HL-60/S4 (cell line): ENCODE data around the gene TPK1.

Source experiments
- in situ Hi-C: fragments of 300-500 bp; cut with MboI; formaldehyde crosslinking; loops from 2 replicates; pipeline ENCODE4 v1.14.3; 2022; ENCODE audit warnings: low sequenced_read_pairs

TPK1 gene

DNA sequence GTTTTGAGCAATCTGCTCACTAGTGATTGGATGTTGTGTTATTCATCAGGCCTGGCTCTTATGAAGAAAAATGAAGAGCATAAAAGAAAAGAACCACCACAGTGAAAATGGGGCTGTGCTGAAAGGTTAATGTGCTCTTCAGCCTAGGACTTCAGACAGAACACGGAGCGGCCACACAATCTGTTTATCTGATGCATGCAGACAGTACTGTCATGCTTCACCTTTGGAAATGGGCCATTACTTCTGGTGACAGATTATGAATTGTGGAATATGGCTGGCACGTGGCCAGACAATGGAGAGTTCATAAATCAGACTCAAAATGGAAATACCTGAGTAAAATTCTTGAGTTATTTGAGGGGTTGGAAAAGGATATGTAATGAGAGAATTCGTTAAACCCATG, 346.3 kb downstream of the TPK1 start:
- in situ Hi-C loops, result no loop called here

DNA sequence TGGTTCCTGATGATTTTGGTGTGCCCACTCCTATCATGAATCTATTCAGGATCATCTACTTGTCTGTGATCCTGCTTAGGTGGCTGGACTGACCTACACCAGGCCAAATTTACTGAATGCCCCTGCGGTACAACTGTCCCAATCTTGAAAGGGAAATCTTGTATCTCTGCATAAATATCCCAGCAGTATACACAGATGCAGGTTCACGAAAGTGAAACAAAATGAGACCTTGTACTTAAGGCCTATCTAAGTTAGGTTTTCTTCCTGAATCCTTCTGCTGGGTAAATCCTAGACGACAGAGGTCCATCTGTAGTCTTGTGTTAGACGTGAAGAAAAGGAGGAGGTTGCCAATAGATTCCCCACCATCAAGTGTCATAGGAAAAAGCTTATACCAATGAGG, 346.9 kb downstream of the TPK1 start:
- in situ Hi-C loops, result no loop called here

DNA sequence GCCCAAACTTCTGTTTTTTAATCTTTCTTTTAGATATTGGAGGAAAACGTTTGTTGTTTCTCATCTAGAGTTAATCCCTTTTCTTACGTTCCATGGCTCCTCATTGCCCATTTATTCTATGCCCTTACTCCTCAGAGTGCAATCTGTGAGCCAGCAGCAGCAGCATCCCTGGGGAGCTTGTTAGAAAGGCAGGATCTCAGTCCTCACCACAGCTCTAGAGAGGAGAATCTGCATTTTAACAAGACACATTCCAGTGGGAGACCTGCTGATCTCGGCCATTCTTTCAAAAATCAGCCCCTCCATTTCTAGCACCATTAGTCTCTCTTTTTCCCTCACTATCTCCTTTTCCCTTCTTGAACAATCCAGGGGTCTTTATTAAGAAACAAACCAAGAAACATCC, 348.0 kb downstream of the TPK1 start:
- in situ Hi-C loops, result no loop called here

DNA sequence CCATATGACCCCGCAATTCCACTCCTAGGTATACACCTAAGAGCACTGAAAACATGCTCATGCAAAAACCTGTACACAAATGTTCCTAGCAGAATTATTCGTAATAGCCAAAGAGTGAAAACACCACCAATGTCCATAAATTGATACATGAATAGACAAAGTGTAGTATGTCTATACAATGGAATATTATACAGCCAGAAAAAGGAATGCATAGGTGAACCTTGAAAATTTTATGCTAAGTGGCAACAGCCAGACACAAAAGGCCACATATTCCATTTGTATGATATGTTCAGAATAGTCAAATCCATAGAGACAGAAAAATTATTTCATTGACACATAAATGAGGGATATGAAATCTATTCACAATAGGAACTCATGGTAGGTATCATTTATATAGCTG, 351.4 kb downstream of the TPK1 start:
- in situ Hi-C loops, result no loop called here

DNA sequence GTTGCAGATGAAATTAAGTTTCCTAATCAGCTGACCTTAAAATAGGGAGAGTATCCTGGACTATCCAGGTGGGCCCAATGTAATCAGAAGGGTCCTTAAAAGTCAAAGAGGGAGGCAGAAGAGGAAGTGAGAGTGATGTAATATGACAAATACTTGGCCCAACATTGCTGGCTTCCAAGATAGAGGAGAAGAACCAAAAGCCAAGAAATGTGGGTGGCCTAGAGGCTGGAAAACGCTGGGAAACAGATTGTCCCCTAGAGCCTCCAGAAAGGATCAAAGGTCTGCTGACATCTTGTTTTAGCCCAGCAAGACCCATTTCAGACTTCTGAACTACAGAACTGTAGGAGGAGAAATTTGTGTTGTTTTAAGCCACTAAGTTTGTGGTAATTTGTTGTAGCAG, 352.7 kb downstream of the TPK1 start:
- in situ Hi-C loops, result no loop called here

DNA sequence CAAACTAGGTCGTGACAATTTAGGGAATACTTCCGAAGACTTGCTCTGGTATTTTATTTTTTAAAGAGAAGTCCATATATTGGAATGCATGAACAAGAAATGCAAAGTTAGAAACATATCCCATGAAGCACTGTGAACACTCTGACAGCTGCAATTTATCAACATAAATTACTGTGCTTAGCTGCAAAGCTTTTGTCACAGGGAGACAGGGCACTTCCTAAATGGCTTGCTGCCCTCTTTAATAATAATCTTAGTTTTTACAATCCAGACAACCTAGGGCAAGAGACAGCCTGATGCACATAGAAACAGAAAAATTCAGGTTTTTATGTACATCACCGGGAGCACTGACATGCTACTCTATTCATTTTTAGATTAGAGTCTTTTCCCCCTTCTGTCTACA, 354.0 kb downstream of the TPK1 start:
- in situ Hi-C loops, result no loop called here

DNA sequence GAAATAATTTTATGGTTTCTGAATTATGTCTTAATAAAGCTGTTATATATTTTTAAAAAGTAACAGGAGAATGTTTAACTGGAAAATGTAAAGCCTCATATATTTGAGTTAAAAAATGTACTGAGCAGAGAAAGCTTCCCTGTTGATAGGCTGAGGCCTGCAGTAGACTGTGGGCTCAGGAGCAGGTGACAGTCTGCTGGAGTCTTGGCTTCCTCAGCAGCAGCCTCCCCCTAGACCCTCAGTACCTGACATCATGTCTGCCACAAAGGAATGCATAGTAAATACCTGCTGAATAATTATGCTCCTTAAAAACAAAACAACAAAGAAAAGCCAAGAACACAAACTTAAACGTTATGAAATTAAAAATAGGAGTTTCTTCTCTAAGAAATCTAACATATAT, 358.5 kb downstream of the TPK1 start:
- in situ Hi-C loops, result no loop called here

DNA sequence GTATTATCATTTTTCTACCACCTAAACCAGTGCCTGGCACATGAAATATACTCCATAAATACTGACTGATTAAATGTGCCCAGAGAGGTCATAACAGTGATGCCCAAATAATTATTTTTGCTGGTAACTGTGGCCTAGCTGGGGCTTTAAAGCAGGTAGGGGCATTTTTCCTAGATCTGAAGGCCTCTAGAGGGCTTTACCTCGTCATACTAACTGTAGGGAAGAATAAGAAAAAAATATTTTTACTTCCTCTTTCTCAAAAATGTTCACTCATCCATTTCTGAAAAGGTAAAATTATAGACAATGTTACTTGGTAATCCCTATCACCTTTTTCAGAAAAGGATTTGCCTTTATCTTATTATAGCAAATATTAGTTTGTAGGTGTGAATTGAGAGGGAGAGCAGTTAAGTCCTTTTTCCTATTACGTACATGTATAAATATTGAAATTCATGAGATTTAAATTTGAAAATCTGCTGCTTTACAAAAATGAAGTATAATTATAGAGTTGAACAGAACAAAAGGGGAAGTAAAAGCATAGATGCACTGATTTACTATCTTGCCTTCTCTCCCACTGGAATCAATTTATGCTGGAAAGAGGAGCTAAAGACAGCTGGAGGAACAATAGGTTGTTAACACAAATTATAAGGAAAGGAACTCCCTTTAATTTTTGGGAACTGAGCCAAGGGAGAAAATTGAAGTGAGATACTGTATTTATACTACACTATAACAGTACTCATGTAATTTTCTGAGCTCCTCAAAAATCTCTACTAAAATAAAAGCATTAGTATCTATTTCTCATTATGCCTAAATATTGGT, 360.8 kb downstream of the TPK1 start:
- in situ Hi-C loops, result no loop called here

DNA sequence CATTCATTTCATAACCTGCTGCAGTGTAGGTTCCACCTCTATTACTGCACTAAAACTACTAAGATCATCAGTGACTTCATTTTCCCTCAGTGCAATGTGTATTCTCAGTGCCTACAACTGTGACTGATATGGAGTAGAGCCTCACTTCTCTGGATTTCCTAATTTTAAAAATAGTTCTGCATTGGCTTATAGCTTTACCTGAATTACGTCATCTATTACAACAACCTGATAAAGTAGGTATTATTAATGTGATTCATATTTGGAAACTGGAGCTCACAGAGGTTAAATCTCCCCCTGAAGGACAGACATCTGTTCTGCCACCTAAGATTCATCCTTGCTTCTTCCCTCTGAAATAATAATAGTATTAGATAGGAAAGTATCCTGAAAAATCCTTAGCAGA, 361.5 kb downstream of the TPK1 start:
- in situ Hi-C loops, result no loop called here

DNA sequence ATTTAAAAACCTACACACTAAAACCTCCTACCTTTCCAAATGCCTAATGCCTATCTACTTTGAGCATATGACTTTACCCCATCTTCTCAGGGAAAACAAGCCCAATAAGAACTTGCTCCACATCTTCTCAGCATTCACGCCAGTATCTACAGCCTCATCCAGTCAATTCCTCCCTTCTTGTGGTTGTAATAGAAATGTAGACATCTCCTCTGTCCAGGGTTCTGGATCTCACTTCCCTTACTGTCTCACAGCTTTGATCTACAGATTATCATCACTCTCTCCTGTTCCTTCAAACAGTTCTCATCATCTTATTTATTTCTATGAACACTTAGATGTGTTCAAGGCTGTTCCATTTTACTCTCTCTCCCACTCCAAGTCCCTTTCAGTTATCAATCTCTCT, 361.9 kb downstream of the TPK1 start:
- in situ Hi-C loops, result no loop called here

DNA sequence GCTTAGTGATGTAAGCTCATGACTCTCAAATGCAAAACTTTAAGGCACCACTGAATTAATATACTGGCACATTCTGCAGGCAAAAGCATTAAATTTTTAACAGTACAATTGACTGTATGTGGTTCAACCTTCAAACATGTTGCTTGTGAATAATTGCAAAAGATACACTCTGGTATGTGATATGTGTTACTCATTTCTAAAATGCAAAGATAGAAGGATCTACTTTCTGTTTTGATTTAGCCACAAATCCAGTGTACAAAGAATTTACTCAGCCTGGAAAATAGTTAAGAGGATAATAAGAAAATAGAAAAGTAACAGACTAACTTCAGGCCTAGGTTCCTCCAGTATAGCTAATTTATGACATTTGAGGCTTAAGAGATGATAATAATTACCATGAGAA, 365.8 kb downstream of the TPK1 start:
- in situ Hi-C loops, result no loop called here

DNA sequence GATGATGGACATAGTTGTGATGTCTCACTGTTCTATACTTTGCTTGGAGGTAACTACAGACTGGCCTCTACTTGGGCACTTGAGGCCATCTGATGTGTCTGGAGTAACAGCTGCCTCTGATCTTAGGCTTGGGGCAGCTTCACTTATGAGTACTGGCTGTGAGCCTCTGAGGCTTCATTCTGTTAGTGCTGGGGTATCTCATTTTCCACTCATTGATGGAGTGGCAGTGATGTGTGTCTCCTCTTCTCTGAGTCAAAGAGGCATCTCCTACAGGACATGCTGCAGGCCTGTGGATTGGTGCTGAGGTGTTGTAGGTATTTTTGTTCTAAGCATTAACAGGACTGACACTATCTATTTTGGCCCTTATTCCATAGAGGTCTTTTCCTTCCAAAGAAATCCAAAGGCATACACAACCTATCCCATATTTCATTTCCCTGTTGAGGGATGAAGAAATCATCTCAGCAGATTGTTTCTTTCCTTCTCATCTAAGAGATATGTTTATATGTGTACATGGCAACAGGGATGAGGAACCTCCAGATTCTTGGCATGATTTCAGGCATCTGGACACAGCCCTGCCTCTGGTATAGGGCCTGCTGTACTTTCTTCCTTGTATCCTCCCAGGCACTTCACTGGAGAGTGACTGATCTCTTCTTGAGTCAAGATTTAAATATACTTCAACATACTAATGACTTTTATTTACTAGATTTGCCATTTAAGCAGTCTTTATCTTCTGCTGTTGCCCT, 366.7 kb downstream of the TPK1 start:
- in situ Hi-C loops, result no loop called here

DNA sequence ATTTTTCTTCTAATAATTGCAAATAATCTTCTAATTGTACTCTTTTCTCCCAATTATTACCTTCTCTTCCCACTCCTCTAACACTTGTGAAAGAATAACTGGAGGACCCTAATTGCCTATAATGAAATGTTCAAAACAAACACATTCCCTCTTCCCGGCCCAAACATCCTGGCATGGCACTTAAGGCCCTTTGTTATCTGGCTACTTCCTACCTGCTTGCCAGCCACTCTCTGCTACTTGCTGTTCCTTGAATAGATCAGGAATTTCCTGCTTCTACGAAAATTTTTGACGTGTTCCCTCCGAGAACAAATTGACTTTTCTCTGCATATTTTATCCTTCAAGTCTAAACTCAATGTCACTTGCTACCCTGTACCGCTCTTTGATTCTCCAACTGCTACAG, 376.2 kb downstream of the TPK1 start:
- in situ Hi-C loops, result no loop called here

DNA sequence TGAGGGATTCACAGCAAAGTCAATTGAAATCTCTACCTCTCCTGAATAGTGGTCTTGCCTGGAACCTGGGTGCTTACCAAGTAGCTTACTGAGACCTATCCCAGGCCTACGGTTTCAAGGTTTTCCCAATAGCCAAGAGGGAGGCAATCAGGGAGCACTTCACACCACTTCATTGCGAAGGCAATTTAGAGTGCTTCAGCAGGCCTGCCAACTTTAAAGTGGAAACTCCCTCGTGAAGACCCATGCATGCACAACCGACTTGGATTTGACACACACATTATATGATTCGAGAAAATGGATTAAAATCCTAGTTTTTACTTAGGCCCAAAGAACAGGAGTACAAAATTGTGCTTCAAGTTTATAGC, 380.8 kb downstream of the TPK1 start:
- in situ Hi-C loops, result no loop called here

DNA sequence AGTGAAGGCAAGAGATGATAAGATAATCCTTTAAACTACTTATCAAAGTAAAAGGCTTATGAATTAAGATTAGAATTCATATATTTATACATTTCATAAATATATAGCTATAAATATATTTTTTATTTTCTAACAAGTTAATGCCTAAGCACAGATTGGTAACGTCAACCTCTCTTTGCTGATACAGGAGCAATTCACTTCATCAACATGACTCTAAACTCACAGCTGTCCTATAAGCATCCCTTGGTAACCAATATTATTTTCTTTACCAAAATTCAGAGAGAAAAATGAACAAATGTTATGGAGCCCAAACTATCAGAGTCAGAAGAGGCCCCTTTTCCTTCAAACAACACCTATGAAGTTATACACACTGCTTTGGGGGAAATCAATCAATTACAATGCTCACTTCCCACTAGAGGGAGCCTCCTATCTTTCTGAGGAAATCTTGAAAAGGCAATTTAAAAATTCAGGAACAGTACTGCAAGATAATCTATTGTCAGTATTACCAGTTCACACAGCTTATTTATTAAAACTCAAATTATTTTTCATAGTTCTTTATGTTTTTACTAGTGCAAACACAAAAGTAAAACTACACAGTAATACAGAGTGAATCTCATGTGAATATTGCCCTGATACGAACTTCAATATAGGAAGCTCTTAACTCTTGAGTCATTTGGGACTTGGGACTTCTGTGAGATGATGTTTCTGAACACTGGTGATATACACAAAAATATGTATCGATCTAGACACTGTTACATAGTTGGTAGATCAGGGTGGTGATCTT, 381.4 kb downstream of the TPK1 start:
- in situ Hi-C loops, result no loop called here

DNA sequence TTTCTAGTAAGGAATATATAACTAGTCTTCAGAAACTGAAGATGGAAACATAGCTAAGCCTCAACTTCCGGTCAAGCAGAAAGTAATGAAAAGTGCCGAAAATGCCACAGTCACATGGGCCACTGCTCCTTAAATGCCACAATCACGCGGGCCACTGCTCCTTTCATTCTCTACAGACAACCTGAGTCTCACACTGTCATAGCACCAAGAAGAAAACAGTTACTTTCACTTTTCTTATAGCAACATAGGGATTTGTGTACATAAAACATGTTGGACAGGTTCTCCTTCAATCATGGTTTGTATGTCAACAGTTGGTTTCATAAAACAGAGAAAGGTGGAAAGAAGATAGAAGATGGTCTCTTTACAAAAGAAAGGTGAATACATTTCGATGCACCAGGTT, 383.8 kb downstream of the TPK1 start:
- in situ Hi-C loops, result no loop called here

DNA sequence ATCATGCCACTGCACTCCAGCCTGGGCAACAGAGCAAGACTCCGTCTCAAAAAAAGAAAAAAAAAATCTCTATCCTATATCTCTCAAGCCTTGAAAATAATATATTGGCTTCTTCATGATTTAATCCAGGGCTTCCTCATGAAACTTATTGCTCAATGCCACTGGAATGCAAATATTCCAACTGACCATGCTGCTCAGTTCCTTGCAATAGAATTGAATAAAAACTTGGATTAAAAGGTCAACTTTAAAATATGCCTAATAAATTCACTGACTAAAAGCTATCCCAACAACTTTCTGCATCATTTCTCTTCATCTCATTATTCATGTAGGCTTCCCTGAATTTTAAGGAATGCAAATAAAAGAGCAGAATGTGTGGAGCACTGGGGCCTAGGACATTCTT, 390.3 kb downstream of the TPK1 start:
- in situ Hi-C loops, result no loop called here

DNA sequence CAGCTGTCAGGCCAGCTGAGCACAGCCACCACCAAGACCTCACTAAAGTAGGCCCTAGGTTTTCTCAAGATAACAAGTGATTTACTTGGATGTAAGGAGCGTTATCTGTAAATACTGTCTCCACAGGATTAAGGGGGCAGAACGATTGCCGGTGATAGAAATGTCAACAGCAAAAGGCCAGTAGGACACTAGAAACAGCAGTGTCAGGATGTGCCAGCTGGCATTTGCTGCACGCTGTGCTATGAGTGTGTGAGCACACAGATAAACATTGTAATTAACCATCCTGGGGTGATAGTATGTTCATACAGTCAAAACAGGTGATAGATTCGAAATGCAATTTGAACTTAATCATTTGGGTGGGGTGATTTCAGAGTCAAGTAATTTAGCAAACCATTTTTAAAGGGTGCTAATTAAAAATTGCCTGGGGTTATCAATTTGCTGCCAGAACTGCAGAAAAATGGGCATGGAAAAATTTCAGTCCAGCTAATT, 396.1 kb downstream of the TPK1 start:
- in situ Hi-C loops, result no loop called here

DNA sequence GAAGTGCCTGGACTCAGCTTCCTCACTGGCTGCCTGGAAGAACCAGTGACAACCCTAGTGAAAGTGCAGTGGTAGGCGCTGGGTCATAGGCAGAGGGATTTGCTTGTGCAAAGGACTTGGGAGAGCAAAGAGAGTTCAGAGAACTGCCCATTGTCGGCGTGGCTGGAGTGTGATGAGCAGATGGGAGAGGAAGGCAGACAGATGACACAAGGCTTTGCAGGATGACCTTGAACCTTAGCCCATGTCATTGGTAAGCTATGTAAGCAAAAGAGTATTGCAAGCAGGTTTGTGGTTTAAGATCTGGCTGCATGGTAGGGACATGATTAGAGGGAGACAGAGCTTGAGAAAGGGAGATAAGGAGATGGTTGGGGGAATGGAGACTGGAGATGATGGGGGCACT, 397.1 kb downstream of the TPK1 start:
- in situ Hi-C loops, result no loop called here

DNA sequence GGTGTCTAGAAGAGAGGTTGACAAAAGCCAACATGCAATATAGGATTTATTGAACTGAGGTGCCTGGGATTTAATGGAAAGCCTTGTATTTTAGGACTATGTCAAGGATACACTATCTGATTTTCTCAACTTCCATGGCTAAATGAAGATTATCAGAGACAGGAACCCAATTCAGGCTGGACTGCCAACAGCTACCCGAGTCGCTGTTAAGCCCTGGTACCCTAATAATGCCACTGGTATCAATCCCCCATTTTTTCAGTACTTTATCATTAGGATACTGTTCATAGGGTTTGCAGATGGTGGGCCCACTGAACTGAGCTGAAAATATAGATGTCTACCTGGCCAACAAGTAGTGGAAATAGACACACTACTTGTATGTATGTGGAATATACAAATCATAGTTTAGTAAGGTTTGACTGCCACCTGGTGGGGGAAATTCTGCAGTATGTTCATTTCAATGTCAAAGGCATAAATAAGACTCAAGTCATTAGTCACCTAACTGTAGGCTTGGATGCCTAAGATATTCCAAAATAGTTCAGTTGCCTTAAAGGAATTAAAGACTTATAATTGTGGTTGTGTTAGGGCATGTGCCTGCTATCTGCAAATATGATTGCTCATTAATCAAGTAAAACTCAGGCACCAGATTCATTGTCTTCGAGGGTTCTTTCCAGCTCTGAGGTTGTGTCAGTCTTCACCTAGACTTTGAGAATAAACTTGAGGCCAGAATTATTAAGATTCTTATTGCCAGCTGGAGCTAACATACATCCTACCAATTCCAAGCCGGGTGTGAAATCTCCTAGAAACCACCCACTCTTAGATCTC, 398.3 kb downstream of the TPK1 start:
- in situ Hi-C loops, result no loop called here

DNA sequence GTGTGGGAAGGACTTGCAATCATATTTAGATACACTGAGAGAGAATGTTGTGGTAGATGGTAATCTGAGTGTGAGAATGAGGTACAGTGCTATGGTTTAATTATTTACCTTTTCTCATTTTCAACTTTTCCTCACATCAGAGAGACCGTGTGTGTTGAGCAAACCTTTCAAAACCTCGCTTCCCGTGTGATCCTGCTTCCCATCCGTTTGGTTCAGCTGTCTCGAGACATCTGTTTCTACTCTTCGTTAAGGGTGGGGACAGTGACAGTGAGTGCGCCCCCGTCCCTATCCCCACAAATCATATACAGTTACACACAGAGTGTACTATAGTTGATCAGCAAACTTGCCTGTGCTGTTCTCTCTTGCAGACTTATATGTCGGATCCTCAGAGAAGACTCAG, 399.4 kb downstream of the TPK1 start:
- in situ Hi-C loops, result no loop called here
